Activated CD8-positive, alpha-beta memory T cell treated with anti-CD3 and anti-CD28 coated beads, Interleukin-2, amount 50 U/mL, for 4 hours (primary cell): Measurements from ENCODE around the gene POPDC2.

Source experiments
- DNase-seq: peaks from one replicate; pipeline ENCODE4 v3.0.0-alpha.2; 2020

The POPDC2 gene

DNA sequence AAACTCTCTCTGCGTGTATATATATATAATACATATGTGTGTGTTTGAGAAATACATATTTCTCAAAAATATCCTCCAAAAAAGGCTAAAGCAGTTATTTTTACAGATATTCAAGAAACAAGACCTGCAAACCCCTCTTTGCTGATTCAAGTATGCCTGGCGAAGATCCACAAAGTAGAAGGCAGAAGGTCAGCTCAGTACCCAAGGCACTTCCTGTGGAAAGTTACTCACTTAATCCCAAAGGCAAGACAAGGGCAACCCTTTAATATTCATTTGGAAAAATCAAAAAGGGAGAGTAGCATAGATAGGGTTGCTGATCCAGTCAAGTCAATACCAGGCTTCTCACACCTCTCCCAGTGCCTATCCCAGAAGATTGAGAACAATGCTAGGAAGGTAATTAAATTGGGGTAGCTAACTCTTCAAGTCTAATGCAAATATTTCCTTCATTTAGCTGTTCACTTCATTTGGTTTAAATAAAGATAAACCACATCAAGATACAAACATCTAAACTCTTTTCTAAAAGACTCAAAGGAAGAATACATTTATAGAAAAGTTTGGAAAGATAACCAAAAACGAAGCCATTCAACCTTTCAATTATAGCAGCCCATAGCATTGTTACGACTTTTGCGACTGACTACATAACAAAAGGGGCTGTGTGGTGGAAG, 9.6 kb upstream of the POPDC2 start:
- DNase-seq, result no peak

GRCh38 chr3:119665954-119666559, 5.7 kb upstream of the POPDC2 start:
- no peak for DNase-seq

DNA sequence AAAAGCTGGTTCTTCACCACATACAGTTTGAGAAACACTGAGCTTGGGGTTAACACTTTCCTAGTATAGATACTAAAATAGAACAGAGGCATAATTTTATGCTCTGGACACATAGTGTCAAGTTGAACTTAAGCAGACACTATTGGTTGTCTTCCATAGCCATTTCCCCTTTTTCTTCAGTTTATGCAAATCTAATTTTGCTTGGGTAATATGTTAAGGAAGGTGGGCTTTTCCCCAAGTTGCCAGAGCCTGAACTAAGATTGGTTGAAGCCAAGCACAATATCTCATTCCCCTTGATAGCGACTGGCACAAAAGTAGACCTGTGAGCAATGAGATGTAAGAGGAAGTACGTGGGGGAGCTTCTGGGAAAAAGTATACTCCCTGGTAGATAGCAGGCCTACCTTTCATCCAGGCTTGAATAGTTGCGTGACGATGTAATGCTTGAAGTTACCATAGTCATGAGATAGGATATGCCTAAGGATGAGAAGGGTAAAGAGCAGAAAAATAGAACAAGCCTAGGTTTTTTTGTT, 4.5 kb upstream of the POPDC2 start:
- no peak for DNase-seq

DNA sequence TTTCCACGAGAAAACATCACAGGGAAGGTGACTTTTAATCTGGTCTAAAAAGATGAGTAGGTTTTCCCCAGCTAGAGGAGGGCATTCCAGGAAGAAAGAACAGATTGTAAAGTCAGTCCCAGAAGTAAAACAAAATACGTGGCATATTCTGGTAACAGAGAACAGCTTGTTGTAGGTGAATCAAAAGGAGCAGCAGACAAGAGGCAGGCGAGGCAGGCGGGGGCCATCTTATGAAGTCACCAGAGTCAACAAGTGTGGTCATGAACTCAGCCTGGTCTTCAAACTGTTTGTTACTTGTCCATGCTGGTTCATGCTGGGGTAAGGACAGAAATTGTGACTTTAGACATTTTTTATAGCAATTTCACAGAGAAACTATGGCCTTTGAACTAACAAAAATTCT, 4.0 kb upstream of the POPDC2 start:
- DNase-seq, result no peak

- DNase-seq, result no peak
Observed at GRCh38 chr3:119663885-119664284, 3.5 kb upstream of the POPDC2 start.

DNA sequence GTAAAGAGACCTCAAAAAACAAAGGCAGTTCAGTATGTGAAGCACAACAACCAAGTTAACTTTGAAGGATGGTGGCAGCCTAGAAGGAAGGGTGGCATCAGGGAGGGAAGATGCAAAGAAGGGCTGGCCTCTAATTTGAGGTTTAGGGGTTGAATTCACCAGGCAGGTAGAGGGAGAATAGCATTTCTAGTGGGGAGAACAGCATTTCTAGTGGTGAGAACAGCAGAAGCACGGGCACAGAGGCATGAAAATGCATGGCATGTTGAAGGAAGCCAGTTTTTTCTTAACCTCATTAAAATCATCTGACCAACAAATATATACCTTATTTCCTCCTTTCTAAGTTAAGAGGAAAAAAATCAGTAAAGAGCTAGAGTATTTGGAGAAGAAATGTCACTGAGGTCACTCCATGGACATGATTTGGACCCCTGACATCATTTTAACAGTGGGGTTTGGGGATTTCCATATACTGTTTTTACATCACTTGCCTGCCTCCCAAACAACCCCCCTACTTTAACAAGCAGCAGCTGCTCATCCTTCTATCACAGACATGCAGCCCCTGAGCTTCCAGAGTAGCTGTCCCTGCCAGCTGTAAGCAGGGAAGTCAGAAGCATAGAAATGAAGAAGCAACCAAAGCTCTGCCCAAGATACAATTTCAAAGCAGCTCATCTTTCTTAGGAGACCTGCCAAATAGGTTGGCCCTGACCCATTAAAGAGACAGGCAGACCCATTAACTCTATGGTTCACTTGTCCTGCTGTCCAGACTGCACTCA, 2.4 kb upstream of the POPDC2 start:
- no peak for DNase-seq

GRCh38 chr3:119659606-119660291, 640 bp downstream of the POPDC2 start:
- no peak for DNase-seq

DNA sequence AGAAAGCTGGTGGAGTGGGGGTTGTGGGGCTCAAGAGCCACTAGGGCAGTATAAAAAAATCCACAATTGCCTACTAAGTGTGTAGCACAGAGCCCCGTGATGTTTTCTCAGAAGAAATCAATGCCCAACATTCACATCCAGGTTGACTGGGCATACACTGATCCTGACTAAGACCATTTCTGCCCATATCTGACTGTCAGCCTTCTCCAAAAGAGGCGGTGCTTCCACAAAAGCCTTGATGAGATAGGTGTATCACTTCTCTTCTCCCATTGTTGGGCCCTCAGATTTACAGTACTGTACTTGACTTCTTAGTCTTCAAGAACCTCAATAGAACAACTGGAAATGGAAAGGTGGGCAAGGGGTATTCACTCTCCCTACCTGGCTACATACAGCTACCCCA, 1.4 kb downstream of the POPDC2 start:
- no peak for DNase-seq

GRCh38 chr3:119657887-119658702, 2.3 kb downstream of the POPDC2 start:
- DNase-seq, result no peak

DNA sequence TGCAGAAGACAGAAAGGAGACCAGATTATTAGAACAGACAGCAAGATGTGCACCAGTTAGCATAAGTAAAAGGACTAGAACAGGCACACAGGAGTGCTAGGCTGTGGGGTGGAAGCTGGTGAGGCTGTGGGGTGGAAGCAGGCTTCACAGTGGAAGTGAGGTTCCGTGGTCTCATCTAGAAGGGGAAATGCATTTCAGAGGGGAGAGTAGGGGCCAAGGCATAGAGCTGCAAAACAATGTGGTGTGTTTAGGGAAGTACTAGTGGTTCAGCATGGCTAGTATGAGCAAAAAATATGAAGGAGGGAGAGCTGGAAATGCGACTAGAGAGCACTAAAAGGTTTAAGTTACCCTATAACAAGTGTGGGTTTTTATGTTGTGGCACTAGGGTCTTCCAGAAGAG, 6.5 kb downstream of the POPDC2 start:
- no peak for DNase-seq

DNA sequence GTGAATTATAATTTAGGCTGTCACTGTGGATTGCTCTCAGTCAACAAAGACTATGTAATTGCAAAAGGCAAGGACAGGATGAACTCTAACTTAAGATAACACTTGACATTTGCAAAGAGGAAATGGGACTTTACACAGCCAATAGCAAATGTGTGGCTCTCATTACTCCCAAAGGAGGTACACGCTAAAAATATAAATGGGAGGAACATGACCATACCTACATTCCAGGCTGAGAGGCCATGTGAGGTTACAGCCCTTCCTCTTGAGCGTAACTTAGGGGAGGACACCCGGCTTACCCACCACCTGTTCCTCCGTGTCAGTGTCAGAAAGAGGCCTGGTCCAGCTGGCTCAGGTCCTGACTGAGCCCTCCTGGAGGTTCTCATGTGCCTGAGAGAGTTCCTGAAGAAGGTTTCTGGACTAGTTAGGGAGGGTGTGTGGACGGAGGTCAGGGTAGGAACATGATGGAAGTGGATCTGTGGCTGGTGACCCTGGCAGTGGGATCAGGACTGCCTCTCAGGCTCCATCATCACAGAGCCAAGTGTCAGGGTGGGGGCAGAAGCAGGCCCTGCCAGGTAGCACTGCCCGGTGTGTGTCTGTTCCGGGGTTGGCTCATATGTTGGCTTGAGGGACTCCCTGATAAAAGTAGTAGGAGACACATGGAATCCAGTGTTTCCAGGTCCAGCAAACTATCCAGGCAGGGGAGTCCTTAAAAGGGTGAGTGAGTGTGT, 7.9 kb downstream of the POPDC2 start:
- no peak for DNase-seq

DNA sequence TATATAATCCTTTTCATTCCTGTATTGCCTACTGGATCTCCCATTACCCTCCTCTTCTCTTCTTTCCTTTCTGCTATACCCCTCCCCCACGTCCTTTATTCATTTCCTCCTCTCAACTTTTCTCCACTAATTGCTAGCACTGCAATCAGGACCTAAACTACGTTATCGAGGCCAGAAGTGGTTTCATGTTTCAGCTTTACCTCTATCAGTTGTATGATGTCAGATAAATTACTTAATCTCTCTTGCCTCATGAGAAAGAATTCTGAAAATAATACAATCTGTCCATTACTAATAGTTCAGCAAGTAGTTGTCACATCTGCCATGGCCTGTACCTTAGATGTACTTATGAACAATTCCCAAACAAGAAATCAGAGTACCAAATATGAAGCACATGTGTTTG, 10.6 kb downstream of the POPDC2 start:
- DNase-seq, result no peak

DNA sequence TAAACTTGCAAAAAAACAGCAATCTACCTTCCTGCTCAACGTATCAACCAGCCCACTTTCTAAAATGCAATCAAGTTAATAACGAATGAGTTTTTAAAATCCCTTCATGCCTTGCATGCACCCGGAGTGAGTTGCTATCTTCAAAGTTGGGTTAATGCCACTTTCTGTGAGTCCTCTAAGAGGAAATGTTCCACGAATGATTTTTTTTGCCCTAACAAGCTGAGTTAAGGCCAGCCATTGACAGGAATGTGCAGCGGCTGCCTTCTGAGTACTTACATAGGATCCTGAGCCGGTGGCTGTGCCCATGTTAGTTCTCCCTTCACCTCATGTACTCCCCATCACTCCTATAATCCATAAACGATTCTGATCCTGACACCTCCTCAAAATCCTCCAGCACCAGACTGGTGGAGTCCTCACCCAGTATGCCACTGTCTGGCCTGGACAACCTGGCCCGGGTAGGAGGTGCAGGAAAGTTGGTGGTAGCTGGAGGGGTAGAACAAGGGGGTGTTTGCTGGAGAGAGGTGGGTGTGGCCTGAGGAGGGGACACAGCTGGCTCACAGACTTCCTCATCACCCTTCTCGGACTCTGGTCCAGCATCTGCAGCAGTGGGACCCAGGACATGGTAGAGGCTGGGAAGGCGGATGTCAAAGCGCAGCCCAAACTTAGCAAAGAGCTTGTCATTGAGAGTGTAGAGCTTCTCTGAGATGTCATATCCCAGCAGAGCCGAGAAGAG, 12.4 kb downstream of the POPDC2 start:
- no peak for DNase-seq

DNA sequence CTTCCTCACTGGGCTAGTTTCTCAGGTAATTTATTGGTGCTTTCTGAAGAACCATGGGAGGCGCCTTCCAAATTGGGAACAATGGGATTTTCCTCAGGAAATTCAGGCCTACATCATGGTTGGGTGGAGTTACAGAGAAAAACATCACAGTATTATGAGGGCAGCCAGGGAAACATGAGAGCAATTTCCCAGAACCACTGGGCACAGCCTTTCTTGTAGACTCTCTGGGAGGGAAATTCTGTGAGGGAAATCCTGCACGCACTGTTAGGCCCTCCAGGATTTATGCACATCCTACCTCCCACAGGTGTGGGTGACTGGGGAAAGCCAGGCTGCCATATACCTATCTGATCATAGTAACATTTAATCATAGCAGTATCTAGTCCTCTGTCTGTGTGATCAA, 13.2 kb downstream of the POPDC2 start:
- no peak for DNase-seq

DNA sequence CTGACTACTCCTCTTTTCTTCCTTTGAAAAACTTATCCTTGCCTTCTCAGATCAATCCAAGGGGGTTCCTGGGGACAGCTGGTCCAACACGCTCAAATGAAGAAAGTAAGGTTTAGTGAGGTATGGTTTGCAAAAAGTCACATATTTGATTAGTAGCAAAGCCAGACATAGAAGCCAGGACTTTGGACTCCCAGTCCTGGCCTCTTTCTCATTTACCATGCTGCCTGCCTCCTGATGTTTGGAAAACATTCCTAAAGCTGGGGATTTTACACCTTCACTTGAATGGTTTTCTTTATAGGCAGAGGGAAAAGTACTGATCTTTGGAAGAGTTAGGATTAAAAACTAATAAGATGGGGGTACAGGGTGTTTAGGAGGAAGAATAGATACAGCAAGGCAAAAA, 14.6 kb downstream of the POPDC2 start:
- no peak for DNase-seq

DNA sequence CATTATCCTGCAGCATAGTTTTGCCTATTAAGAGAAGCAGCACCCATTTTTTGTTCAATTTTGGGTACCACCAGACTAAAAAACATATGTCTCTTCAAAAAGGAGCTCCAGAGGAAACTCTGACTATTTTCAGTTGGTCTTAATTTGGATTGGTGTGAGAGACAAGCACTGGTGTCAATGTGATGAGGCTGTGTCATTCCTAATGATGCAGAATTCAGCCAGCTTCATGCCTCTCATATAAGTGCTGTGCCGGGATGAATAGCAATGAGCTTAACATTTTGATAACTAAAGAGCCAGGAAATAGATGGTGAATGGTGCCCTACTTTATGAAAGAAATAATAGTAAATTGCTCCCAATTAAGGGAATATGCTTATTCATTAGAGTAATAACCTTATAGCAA, 15.9 kb downstream of the POPDC2 start:
- DNase-seq, result no peak

DNA sequence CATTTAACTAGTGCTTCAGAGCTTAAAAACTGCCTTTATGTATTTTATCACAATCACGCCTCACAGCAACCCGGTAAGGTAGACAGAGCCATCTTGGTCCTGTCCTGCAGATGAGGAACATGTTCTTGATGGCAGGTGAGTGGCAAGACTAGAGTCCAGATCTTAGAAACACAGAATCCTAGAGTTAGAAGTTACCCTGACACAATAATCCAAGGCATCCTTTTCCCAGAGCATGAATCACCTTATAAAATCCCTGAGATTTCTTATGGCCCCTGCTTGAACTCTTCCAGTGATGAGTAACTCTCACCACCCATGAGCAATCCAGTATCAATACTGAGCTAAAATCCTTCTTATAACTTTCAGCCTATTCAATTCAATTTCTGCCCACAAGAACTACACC, 16.9 kb downstream of the POPDC2 start:
- DNase-seq, result no peak

DNA sequence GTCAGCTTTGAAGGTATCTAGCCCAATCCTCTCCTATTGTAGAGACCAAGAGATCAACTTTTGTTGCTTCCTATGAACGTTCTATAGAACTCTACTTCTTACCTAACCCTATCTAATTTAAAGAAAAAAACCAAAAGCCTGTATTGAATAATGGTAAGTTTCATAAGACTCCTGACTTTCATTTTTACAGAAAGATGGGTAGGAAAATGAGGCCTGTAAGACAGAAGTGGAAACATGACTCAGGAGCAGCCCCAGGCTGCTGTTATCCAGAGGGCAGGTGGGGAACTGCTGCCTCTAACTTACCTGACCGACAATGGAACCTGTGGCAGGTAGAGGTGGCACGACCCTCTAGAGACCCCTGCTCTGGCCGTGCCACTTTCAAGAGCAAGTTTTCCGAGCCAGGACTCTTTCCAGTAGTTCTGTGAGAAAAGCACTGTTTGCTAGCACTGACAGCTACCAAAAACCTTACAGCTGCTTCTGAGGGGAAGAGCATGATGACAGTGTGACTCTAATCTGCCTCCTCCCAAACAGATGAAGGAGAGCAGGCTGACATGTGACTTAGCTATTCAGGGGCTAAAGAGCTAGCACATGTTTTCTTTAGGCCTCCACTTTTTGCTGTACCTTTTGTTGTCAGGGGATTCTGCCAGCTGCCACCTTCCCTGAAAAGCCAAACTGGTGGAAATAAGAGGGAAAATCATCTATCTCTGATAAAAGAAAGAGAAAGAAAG, 17.5 kb downstream of the POPDC2 start:
- DNase-seq, result no peak

DNA sequence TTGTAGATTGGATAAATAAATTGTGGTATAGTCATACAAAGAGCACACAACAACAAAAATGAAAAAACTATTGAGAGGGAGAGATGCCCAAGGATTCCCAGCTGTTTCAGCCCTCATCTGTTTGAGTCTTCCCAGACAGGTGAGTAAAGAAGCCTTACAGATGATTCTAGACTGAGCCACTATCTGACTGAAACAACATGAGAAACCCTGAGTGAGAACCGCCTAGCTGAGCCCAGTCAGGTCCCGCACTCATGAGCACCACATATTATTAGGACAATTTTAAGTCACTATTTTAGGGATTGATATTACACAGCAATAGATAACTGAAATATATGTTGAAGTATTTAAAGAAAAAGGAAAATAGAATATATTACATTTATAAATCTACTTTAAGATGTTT, 19.0 kb downstream of the POPDC2 start:
- no peak for DNase-seq
